HEK293 (cell line): Measurements from ENCODE around the gene KCTD14.

Experiments
- CTCF ChIA-PET: fragments of 350-600 bp; formaldehyde crosslinking; extraction: SDS; loops from one replicate; lab custom pipeline; 2021; ENCODE audit warnings: antibody characterized with exemption; lab: Yijun Ruan, JAX
- POLR2A ChIA-PET: fragments of 300-600 bp; formaldehyde crosslinking; extraction: SDS; loops from one replicate; lab custom pipeline; 2020; ENCODE audit warnings: antibody characterized with exemption, inconsistent platforms; lab: Yijun Ruan, JAX
- H3K27ac ChIP-seq: fragments of 200-500 bp; sonication (Bioruptor generic); 2 replicates; pipeline ENCODE4 v1.5.1; 2014; ENCODE audit warnings: low read depth, low read length, control low read depth, inconsistent platforms; ENCODE audit errors: extremely low read depth
- H3K36me3 ChIP-seq, 2 experiments: fragments of 200-500 bp in 1 of 2; sonication (Bioruptor generic) in 1 of 2; 1 replicate in 1 of 2; 2 replicates in 1 of 2; pipeline ENCODE4 v1.5.1; 2014 to 2017; ENCODE audit warnings: inconsistent platforms in 2 of 2, low read length in 2 of 2; ENCODE audit not compliant: control insufficient read depth in 2 of 2, insufficient read depth in 1 of 2
- H3K4me1 ChIP-seq: fragments of 200-500 bp; sonication (Bioruptor generic); 2 replicates; pipeline ENCODE4 v1.5.1; 2014; ENCODE audit warnings: mild to moderate bottlenecking, low read length, inconsistent platforms; ENCODE audit not compliant: control insufficient read depth, insufficient read depth
- H3K4me3 ChIP-seq: 2 replicates; pipeline ENCODE4 v1.5.1; 2011; ENCODE audit warnings: low read depth, mild to moderate bottlenecking, control low read depth, low read length, moderate library complexity
- H3K9me3 ChIP-seq: fragments of 200-500 bp; sonication (Bioruptor generic); 2 replicates; pipeline ENCODE4 v1.5.1; 2014; ENCODE audit warnings: low read depth, low read length, inconsistent platforms; ENCODE audit not compliant: control insufficient read depth, insufficient read depth
- EGR2 ChIP-seq: fragments of 450-650 bp; formaldehyde crosslinking; IDR thresholded peaks from 2 replicates; pipeline ENCODE4 v1.5.1; 2016; ENCODE audit warnings: low read depth, missing biosample characterization, missing genetic modification characterization
- FEZF1 ChIP-seq: fragments of 450-650 bp; formaldehyde crosslinking; IDR thresholded peaks from 2 replicates; pipeline ENCODE4 v1.5.1; 2016; ENCODE audit warnings: missing biosample characterization, missing genetic modification characterization
- KLF1 ChIP-seq: fragments of 450-650 bp; formaldehyde crosslinking; IDR thresholded peaks from 2 replicates; pipeline ENCODE4 v1.5.1; 2016; ENCODE audit warnings: missing biosample characterization, missing genetic modification characterization
- MEIS1 ChIP-seq: sonication (generic); formaldehyde crosslinking; IDR thresholded peaks from 2 replicates; pipeline ENCODE4 v1.8.1; 2022; ENCODE audit warnings: missing genetic modification reagents, mild to moderate bottlenecking, borderline replicate concordance
- SP7 ChIP-seq: fragments of 450-650 bp; formaldehyde crosslinking; IDR thresholded peaks from 2 replicates; pipeline ENCODE4 v1.5.1; 2016; ENCODE audit warnings: missing biosample characterization, missing genetic modification characterization
- YY2 ChIP-seq: fragments of 450-650 bp; formaldehyde crosslinking; IDR thresholded peaks from 2 replicates; pipeline ENCODE4 v1.5.1; 2016; ENCODE audit warnings: missing biosample characterization, missing genetic modification characterization
- ZBTB7A ChIP-seq: fragments of 450-650 bp; formaldehyde crosslinking; IDR thresholded peaks from 2 replicates; pipeline ENCODE4 v1.5.1; 2016; ENCODE audit warnings: low read depth, missing biosample characterization, missing genetic modification characterization
- ZFHX2 ChIP-seq: fragments of 450-650 bp; formaldehyde crosslinking; conservative IDR thresholded peaks from 2 replicates; pipeline ENCODE4 v1.5.1; 2016; ENCODE audit warnings: missing biosample characterization, missing genetic modification characterization
- ZFP37 ChIP-seq: fragments of 450-650 bp; formaldehyde crosslinking; IDR thresholded peaks from 2 replicates; pipeline ENCODE4 v1.5.1; 2016; ENCODE audit warnings: missing biosample characterization, missing genetic modification characterization
- ZNF157 ChIP-seq: fragments of 450-650 bp; formaldehyde crosslinking; IDR thresholded peaks from 2 replicates; pipeline ENCODE4 v1.5.1; 2016; ENCODE audit warnings: missing biosample characterization, missing genetic modification characterization
- ZNF426 ChIP-seq: fragments of 450-650 bp; formaldehyde crosslinking; IDR thresholded peaks from 2 replicates; pipeline ENCODE4 v1.5.1; 2017; ENCODE audit warnings: missing biosample characterization, missing genetic modification characterization, mild to moderate bottlenecking, inconsistent platforms, moderate library complexity
- ZNF501 ChIP-seq: fragments of 450-650 bp; formaldehyde crosslinking; IDR thresholded peaks from 2 replicates; pipeline ENCODE4 v1.5.1; 2016; ENCODE audit warnings: missing biosample characterization, missing genetic modification characterization
- ZNF658 ChIP-seq: fragments of 450-650 bp; formaldehyde crosslinking; IDR thresholded peaks from 2 replicates; pipeline ENCODE4; 2016; ENCODE audit warnings: missing biosample characterization, missing genetic modification characterization
- ZNF707 ChIP-seq: fragments of 450-650 bp; formaldehyde crosslinking; IDR thresholded peaks from 2 replicates; pipeline ENCODE4 v1.5.1; 2016; ENCODE audit warnings: missing biosample characterization, missing genetic modification characterization
- ZNF768 ChIP-seq: fragments of 450-650 bp; formaldehyde crosslinking; IDR thresholded peaks from 2 replicates; pipeline ENCODE4 v1.5.1; 2018; ENCODE audit warnings: missing biosample characterization, mild to moderate bottlenecking, missing genetic modification characterization
- TF ChIP-seq, protein P1 (sequence below): fragments of 450-650 bp; formaldehyde crosslinking; IDR thresholded peaks from 2 replicates; pipeline ENCODE4 v1.5.1; 2016; ENCODE audit warnings: missing biosample characterization, missing genetic modification characterization
- TF ChIP-seq, protein P2 (sequence below): fragments of 450-650 bp; formaldehyde crosslinking; IDR thresholded peaks from 2 replicates; pipeline ENCODE4 v1.5.1; 2016; ENCODE audit warnings: missing biosample characterization, missing genetic modification characterization
- TF ChIP-seq, protein P3 (sequence below): fragments of 450-650 bp; formaldehyde crosslinking; IDR thresholded peaks from 2 replicates; pipeline ENCODE4 v1.5.1; 2017; ENCODE audit warnings: missing biosample characterization, missing genetic modification characterization
- TF ChIP-seq, protein P4 (sequence below): fragments of 450-650 bp; formaldehyde crosslinking; IDR thresholded peaks from 2 replicates; pipeline ENCODE4 v1.5.1; 2016; ENCODE audit warnings: missing biosample characterization, missing genetic modification characterization, low read depth

Gene KCTD14

DNA sequence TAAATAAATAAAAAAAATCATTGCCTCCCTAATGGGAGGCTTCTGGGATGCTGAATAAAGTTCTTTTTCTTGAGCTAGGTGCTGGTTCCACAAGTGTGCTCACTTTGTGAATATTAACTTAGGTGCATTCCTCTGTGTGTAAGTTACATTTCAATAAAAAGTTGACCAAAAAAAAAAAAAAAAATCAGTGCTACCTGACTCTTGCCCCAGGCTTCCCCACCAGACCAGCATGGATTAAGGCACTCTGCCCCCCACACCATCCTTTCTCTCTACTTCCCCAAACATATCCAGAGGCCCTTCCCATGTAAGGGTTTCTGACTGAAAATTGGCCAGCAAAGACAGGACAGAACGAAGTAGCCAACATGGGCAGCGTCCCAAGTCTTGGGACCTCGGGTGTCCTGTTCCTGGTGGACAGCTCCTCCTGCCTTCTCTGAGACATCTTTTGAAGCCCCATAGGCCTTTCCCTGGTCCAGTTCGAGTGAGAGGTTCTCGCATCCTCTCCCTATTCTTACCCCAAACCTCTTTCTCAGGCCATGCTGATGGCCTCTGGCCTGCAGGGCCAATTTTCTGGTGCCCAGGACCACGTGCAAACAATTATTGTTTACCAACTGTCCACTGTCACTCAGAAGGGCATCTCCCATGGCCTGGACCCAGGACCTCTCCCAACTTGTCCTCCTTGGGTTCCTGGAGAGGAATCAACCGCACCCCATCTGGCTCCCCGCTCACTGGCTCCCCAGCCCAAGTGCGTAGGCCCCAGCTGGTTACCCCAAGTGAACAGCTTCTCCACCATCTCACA lies 14.9 kb upstream of the KCTD14 start:
- POLR2A ChIA-PET = no interaction called here
- TF ChIP-seq YY2 (tag by site-specific recombination) = no peak
- TF ChIP-seq, protein P1, sequence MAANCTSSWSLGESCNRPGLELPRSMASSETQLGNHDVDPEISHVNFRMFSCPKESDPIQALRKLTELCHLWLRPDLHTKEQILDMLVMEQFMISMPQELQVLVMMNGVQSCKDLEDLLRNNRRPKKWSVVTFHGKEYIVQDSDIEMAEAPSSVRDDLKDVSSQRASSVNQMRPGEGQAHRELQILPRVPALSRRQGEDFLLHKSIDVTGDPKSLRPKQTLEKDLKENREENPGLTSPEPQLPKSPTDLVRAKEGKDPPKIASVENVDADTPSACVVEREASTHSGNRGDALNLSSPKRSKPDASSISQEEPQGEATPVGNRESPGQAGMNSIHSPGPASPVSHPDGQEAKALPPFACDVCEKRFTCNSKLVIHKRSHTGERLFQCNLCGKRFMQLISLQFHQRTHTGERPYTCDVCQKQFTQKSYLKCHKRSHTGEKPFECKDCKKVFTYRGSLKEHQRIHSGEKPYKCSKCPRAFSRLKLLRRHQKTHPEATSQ (tag by site-specific recombination) = no peak
- no peak for TF ChIP-seq FEZF1 (tag by site-specific recombination)
- TF ChIP-seq, protein P2, sequence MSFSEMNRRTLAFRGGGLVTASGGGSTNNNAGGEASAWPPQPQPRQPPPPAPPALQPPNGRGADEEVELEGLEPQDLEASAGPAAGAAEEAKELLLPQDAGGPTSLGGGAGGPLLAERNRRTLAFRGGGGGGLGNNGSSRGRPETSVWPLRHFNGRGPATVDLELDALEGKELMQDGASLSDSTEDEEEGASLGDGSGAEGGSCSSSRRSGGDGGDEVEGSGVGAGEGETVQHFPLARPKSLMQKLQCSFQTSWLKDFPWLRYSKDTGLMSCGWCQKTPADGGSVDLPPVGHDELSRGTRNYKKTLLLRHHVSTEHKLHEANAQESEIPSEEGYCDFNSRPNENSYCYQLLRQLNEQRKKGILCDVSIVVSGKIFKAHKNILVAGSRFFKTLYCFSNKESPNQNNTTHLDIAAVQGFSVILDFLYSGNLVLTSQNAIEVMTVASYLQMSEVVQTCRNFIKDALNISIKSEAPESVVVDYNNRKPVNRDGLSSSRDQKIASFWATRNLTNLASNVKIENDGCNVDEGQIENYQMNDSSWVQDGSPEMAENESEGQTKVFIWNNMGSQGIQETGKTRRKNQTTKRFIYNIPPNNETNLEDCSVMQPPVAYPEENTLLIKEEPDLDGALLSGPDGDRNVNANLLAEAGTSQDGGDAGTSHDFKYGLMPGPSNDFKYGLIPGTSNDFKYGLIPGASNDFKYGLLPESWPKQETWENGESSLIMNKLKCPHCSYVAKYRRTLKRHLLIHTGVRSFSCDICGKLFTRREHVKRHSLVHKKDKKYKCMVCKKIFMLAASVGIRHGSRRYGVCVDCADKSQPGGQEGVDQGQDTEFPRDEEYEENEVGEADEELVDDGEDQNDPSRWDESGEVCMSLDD (tag by site-specific recombination) = no peak
- TF ChIP-seq SP7 = no peak
- no peaks in the 10 kb centered on the region for H3K9me3 ChIP-seq
- CTCF ChIA-PET = no interaction called here
- no peaks in the 10 kb centered on the region for H3K36me3 ChIP-seq
- H3K4me3 ChIP-seq = no peak overlapping the region
- no peaks in the 10 kb centered on the region for H3K4me1 ChIP-seq
- H3K27ac ChIP-seq = no peak overlapping the region

DNA sequence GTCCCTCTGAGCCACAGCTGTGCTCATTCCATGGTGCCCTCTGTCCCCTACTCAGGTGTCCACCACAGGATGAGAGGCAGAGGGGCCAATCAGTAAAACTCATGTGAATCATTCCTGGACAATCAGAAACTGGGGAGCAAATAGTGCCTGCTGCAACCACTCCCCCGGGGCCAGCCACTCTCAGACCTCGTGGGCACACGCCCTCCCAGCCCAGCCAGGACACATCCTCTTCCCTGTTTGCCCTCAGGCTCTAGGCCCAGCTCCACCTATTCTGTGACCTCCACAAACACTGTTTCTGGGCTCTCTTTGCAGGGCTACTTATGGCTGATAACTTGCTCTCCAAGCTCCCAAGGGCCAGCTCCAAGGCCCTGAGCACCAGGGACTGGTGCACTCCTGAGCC lies 14.0 kb upstream of the KCTD14 start:
- CTCF ChIA-PET = interaction anchor here (1.9 kb wide), 1 partner anchor 9 kb away, joined by 9 read pairs; no protein-coding TSS in a partner anchor
- POLR2A ChIA-PET = no interaction called here
- TF ChIP-seq ZNF426 (tag by site-specific recombination) (no peak), ZNF707 (tag by site-specific recombination) (no peak), ZFP37 (tag by site-specific recombination) (no peak)
- TF ChIP-seq, all 188 proteins: peak for 0
- Histone ChIP-seq H3K27ac (no peak overlapping the region), H3K4me1 (no peaks in the 10 kb centered on the region), H3K4me3 (no peak overlapping the region), H3K36me3 (no peaks in the 10 kb centered on the region), H3K9me3 (no peaks in the 10 kb centered on the region)

DNA sequence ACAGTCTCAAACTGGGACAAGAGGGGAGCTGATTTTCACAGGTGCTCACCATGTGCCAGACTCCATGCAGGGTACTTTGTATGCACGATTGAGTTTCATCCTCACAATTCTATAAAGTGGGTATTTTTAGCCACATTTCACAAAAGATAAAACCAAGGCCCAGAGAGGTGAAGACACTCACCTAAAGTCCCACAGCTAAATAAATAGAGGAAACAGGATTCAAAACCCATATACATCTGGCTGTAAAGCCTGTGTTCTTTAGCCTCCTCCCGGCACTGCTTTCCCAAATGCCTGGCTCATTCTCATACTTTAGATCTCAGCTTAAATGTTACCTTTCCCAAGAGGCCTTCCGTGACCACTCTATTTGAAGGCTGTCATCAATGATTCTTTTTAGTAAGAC lies 13.2 kb upstream of the KCTD14 start:
- CTCF ChIA-PET = interaction anchor here (0.6 to 1.9 kb wide), 2 partner anchors 10 to 33 kb away, joined by 4 to 9 read pairs; no protein-coding TSS in a partner anchor
- POLR2A ChIA-PET = interaction anchor here (0.9 kb wide), 1 partner anchor 41 kb away, joined by 4 read pairs; the partner anchor contains the start of gene INTS4
- Histone ChIP-seq H3K9me3 (no peaks in the 10 kb centered on the region), H3K27ac (no peak overlapping the region), H3K4me1 (no peaks in the 10 kb centered on the region), H3K4me3 (no peak overlapping the region), H3K36me3 (no peaks in the 10 kb centered on the region)
- TF ChIP-seq ZNF768 (tag by site-specific recombination) (0 out of 2 replicates have a peak, but pooled peaks have one; percentile 45), ZNF658 (tag by site-specific recombination) (no peak), ZNF707 (tag by site-specific recombination) (no peak), ZFHX2 (tag by site-specific recombination) (no peak), EGR2 (tag by site-specific recombination) (no peak)

DNA sequence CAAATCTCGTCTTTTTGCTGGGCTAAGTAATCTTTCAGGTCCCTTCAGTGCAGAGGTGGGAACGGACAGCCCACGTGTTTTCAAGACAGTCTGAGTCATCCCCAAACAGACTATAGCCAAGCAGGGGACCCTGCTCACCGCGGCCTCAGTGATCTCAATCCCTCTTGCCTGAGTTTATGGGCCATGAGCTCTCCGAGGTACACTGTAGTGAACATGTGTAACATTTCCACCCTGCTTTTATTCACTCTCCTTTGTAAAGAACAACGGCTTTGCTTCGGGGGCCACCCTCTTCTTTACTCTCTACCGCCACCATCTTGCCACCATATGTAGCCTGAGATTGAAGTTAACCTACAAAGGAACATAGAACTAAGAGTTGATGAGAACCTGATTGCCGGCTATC lies 11.5 kb upstream of the KCTD14 start:
- H3K4me3 ChIP-seq = no peak overlapping the region
- H3K36me3 ChIP-seq = no peaks in the 10 kb centered on the region
- no peaks in the 10 kb centered on the region for H3K9me3 ChIP-seq
- no peaks in the 10 kb centered on the region for H3K4me1 ChIP-seq
- CTCF ChIA-PET = interaction anchor here (0.8 to 0.9 kb wide), 2 partner anchors 11 to 383 kb away, joined by 3 to 4 read pairs; partner anchors contain the start of gene GAB2
- H3K27ac ChIP-seq = no peak overlapping the region
- POLR2A ChIA-PET = no interaction called here
- TF ChIP-seq, protein P3, sequence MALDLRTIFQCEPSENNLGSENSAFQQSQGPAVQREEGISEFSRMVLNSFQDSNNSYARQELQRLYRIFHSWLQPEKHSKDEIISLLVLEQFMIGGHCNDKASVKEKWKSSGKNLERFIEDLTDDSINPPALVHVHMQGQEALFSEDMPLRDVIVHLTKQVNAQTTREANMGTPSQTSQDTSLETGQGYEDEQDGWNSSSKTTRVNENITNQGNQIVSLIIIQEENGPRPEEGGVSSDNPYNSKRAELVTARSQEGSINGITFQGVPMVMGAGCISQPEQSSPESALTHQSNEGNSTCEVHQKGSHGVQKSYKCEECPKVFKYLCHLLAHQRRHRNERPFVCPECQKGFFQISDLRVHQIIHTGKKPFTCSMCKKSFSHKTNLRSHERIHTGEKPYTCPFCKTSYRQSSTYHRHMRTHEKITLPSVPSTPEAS (tag by site-specific recombination) = no peak
- no peak for TF ChIP-seq MEIS1 (CRISPR knock-in tag)
- TF ChIP-seq ZBTB7A (tag by site-specific recombination) = no peak
- TF ChIP-seq ZNF501 (tag by site-specific recombination) = no peak
- no peak for TF ChIP-seq FEZF1 (tag by site-specific recombination)
- no peak for TF ChIP-seq ZNF157
- TF ChIP-seq, protein P4, sequence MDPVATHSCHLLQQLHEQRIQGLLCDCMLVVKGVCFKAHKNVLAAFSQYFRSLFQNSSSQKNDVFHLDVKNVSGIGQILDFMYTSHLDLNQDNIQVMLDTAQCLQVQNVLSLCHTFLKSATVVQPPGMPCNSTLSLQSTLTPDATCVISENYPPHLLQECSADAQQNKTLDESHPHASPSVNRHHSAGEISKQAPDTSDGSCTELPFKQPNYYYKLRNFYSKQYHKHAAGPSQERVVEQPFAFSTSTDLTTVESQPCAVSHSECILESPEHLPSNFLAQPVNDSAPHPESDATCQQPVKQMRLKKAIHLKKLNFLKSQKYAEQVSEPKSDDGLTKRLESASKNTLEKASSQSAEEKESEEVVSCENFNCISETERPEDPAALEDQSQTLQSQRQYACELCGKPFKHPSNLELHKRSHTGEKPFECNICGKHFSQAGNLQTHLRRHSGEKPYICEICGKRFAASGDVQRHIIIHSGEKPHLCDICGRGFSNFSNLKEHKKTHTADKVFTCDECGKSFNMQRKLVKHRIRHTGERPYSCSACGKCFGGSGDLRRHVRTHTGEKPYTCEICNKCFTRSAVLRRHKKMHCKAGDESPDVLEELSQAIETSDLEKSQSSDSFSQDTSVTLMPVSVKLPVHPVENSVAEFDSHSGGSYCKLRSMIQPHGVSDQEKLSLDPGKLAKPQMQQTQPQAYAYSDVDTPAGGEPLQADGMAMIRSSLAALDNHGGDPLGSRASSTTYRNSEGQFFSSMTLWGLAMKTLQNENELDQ (tag by site-specific recombination) = no peak
- no peak for TF ChIP-seq KLF1 (tag by site-specific recombination)
